Activated naive CD8-positive, alpha-beta T cell treated with anti-CD3 and anti-CD28 coated beads, Interleukin-2, amount 10 ng/mL, durations not matched to agents 7 days and 5 days (primary cell): ENCODE data around the gene SNX11. TPM values are rescaled to one million over a fixed set of nuclear protein-coding genes. Genes with fewer than 3 reads are reported as not detected.

Source experiments
- ATAC-seq: fragments of 150-1000 bp; cut with Tn5 transposase; one replicate; pipeline ENCODE4 v1.10.0; 2021; ENCODE audit warnings: low read depth, moderate library complexity
- POLR2A ChIA-PET: fragments of 350-600 bp; sonication (Branson Sonifier 250); formaldehyde crosslinking; loops from one replicate; lab custom pipeline; 2021; ENCODE audit warnings: antibody characterized with exemption; lab: Charles Lee
- DNase-seq: peaks from one replicate; pipeline ENCODE4 v3.0.0; 2021
- H3K27ac Mint-ChIP-seq: one replicate; pipeline ENCODE4 v1.8.0; 2022; ENCODE audit warnings: mild to moderate bottlenecking, mixed read lengths
- H3K27me3 Mint-ChIP-seq: one replicate; pipeline ENCODE4 v1.8.0; 2022; ENCODE audit warnings: mild to moderate bottlenecking, moderate library complexity, mixed read lengths
- H3K36me3 Mint-ChIP-seq: one replicate; pipeline ENCODE4 v1.8.0; 2021; ENCODE audit warnings: mild to moderate bottlenecking, mixed read lengths
- H3K4me1 Mint-ChIP-seq: one replicate; pipeline ENCODE4 v1.8.0; 2021; ENCODE audit warnings: mixed read lengths
- H3K4me3 Mint-ChIP-seq: one replicate; pipeline ENCODE4 v1.8.0; 2022; ENCODE audit warnings: mild to moderate bottlenecking, moderate library complexity, mixed read lengths
- H3K9me3 Mint-ChIP-seq: one replicate; pipeline ENCODE4 v1.8.0; 2021; ENCODE audit warnings: mixed read lengths
- total RNA-seq, 2 experiments: library from RNA; stranded (reverse); gene quantifications; one replicate each; pipeline ENCODE4 v1.2.3, GENCODE V29; 2021

Gene SNX11
- total RNA-seq, 2 experiments from 2014 or later = 31.3 to 36.8 TPM

DNA sequence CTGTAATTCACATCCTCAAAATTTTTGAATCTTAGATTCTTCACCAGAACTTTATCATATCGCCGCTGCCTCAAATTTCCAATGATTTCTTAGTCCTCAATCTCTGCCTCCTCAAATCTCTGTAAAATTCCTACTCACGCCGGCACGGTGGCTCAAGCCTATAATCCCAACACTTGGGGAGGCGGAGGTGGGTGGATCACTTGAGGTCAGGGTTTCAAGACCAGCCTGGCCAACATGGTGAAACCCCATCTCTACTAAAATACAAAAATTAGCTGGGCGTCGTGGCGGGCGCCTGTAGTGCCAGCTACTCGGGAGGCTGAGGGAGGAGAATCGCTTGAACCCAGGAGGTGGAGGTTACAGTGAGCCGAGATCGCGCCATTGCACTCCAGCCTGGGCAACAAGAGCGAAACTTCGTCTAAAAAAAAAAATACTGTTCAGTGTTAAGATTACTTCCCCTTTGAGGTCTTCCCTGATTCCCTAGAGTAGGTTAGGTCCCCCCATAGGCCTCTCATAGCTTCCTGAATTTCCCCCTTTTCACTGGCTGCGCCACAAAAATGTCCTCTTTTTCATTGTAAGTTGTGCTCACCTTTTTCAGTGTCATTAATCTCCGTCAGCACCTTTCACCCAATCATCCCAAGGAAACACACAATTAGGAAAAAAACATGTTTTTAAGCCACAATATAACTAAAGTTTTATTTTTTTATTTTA is 5.4 kb upstream of the SNX11 start:
- POLR2A ChIA-PET = interaction anchor here (0.6 to 5.9 kb wide), 4 partner anchors 10 to 148 kb away, joined by 3 to 45 read pairs (median 3); no protein-coding TSS in a partner anchor
- ATAC-seq = no peak
- Mint-ChIP-seq H3K4me1 (peaks cover 44% of the 10 kb centered on the region), H3K9me3 (no peaks in the 10 kb centered on the region), H3K27me3 (no peaks in the 10 kb centered on the region), H3K36me3 (peaks cover 13% of the 10 kb centered on the region), H3K27ac (peak overlapping the region; percentile 86), H3K4me3 (peak overlapping the region; percentile 70)
- no peak for DNase-seq

- Mint-ChIP-seq H3K9me3 (no peaks in the 10 kb centered on the region), H3K36me3 (peaks cover 14% of the 10 kb centered on the region), H3K4me3 (peak overlapping the region; percentile 71), H3K27me3 (no peaks in the 10 kb centered on the region), H3K4me1 (peaks cover 43% of the 10 kb centered on the region), H3K27ac (peak overlapping the region; percentile 86)
- no peak for ATAC-seq
- POLR2A ChIA-PET = interaction anchor here (0.6 to 5.9 kb wide), 9 partner anchors 9 to 1242 kb away, joined by 3 to 45 read pairs (median 4); partner anchors contain the start of gene PNPO
- no peak for DNase-seq
Measured at GRCh38 chr17:48102798-48103715, 4.5 kb upstream of the SNX11 start.

GRCh38 chr17:48104440-48104839 is 3.1 kb upstream of the SNX11 start:
- DNase-seq (no peak), ATAC-seq (no peak)
- H3K4me3 Mint-ChIP-seq = peak overlapping the region; percentile 32
- peaks cover 48% of the 10 kb centered on the region for H3K4me1 Mint-ChIP-seq
- POLR2A ChIA-PET = interaction anchor here (5.9 kb wide), 1 partner anchor 8 kb away, joined by 45 read pairs; no protein-coding TSS in a partner anchor
- peaks cover 14% of the 10 kb centered on the region for H3K36me3 Mint-ChIP-seq
- H3K27ac Mint-ChIP-seq = peak overlapping the region; percentile 72
- H3K27me3 Mint-ChIP-seq = no peaks in the 10 kb centered on the region
- H3K9me3 Mint-ChIP-seq = no peaks in the 10 kb centered on the region

DNA sequence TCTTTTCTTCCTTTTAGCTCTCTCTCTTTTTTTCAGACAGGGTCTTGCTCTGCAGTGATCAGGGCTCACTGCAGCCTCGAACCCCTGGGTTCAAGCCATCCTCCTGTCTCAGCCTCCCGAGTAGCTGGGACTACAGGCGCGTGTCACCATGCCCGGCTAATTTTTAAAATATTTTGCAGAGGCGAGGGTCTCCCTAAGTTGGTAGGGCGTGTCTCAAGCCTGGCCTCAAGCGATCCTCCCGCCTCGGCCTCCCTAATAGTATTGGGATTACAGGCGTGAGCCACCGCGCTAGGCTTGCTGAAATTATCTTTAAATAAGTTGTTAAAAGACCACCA is 797 bp upstream of the SNX11 start:
- POLR2A ChIA-PET = interaction anchor here (0.6 to 3.2 kb wide), 4 partner anchors 12 to 86 kb away, joined by 3 to 18 read pairs (median 8); partner anchors contain the start of gene NFE2L1

DNA sequence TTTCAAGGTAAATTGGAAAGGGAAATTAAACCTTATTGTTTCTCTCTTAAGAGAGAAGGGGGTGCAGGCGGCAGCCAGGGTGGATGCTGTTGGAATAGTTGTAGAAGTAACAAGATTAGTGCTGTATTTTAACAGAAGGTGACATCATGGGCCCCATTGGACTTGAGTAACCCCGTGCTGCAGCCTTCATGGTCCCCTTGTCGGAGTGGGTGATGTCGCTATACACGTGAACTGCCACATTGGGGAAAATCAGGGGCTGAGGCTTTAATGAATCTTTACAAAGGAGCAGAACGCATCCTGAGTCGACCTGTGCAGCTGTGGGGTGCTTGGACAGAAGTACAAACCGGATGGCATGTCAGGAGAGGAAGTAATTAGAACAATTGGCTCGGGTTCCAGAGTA is 3.2 kb downstream of the SNX11 start:
- H3K4me1 Mint-ChIP-seq = peaks cover 46% of the 10 kb centered on the region
- peaks cover 20% of the 10 kb centered on the region for H3K36me3 Mint-ChIP-seq
- no peak for DNase-seq
- POLR2A ChIA-PET = interaction anchor here (4.0 kb wide), 1 partner anchor 9 kb away, joined by 45 read pairs; the partner anchor contains the start of gene CBX1
- peak overlapping the region; percentile 50 for H3K4me3 Mint-ChIP-seq
- H3K9me3 Mint-ChIP-seq = no peaks in the 10 kb centered on the region
- peak overlapping the region; percentile 63 for H3K27ac Mint-ChIP-seq
- no peaks in the 10 kb centered on the region for H3K27me3 Mint-ChIP-seq
- no peak for ATAC-seq

More for the DNA sequence above, 797 bp upstream of the SNX11 start:
- peaks cover 21% of the 10 kb centered on the region for H3K36me3 Mint-ChIP-seq
- no peaks in the 10 kb centered on the region for H3K27me3 Mint-ChIP-seq
- H3K4me1 Mint-ChIP-seq = peaks cover 52% of the 10 kb centered on the region
- DNase-seq (no peak), ATAC-seq (no peak)
- no peaks in the 10 kb centered on the region for H3K9me3 Mint-ChIP-seq
- peak overlapping the region; percentile 100 for H3K4me3 Mint-ChIP-seq
- peak overlapping the region; percentile 99 for H3K27ac Mint-ChIP-seq

DNA sequence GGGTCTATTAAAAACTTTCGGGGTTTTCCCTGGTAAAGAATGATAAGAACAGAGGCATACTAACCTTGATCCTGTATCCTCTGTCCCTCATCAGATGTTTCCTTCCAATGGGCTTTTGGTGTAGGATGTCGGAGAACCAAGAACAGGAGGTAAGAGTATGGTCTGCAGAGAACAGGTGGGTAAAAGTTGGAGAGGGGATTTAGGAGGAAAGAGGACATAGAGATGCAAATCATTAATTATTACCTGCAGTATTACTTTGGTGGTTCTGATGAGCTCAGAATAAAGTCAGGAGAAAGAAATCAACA is 4.3 kb downstream of the SNX11 start:
- ATAC-seq (no peak), DNase-seq (no peak)
- POLR2A ChIA-PET = interaction anchor here (0.6 to 4.0 kb wide), 3 partner anchors 10 to 342 kb away, joined by 3 to 45 read pairs (median 8); partner anchors contain the start of genes CBX1 and NFE2L1
- Mint-ChIP-seq H3K27ac (peak overlapping the region; percentile 86), H3K4me3 (peak overlapping the region; percentile 46), H3K9me3 (no peaks in the 10 kb centered on the region), H3K4me1 (peaks cover 44% of the 10 kb centered on the region), H3K36me3 (peaks cover 20% of the 10 kb centered on the region), H3K27me3 (no peaks in the 10 kb centered on the region)

DNA sequence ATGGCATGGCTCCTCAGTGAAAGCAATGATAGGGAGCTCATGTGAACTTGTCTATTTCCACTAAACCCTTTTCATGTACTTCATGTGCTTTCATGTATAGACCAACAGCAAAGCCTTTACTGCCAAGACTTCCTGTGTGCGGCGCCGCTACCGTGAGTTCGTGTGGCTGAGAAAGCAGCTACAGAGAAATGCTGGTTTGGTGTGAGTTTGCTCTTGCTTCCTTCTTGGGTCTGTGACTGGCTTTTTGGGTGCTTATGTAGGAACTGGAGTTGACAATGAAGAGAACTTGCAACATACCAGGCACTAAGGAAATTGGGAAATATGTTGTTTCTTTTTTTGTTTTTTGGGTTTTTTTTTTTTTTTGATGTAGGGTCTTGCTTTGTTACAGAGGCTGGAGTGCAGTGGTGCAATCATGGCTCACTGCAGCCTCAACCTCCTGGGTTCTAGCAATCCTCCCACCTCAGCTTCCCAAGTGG is 5.7 kb downstream of the SNX11 start:
- H3K9me3 Mint-ChIP-seq = no peaks in the 10 kb centered on the region
- peaks cover 40% of the 10 kb centered on the region for H3K4me1 Mint-ChIP-seq
- H3K36me3 Mint-ChIP-seq = peaks cover 18% of the 10 kb centered on the region
- ATAC-seq = peak; percentile 95
- POLR2A ChIA-PET = interaction anchor here (0.6 to 4.0 kb wide), 7 partner anchors 11 to 726 kb away, joined by 3 to 45 read pairs (median 4); partner anchors contain the start of genes CBX1 and NFE2L1
- peak overlapping the region; percentile 44 for H3K4me3 Mint-ChIP-seq
- peak overlapping the region; percentile 86 for H3K27ac Mint-ChIP-seq
- no peaks in the 10 kb centered on the region for H3K27me3 Mint-ChIP-seq
- DNase-seq = peak; percentile 67

DNA sequence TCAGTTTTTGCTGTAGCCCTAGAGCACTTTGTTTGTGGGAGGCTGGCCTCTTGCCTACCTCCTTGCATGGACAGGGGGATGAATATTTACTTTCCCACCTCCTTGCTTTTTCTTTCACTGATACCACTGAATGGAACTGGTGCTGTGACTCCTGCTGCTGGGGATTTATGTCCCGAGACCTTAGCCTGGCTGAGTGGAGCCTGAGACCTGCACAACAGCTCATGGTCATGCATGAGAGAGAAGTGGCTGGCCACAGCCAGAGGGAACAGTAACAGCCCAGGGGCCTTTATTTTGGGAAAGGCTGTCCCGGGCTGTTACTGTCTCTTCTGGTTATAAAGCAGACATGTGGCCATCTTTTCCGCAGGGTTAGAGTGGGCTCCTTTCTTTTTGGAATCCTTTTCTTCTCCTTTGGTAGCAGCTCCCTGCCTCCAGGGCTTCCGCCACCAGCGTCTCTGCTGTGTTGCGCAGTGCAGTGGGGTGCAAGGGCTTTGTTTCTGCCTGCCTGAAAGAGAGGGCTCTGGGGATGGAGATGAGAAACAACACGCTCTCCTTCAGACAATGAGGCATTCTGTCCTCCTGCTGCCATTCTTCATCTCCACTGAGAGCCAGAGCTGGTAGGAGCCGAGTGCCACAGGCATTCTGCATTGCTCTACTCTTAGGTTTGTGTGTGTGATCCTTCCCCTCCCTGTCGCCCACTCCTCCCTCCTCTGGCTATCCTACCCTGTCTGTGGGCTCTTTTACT is 14.5 kb downstream of the SNX11 start:
- POLR2A ChIA-PET = interaction anchor here (0.6 kb wide), 1 partner anchor 72 kb away, joined by 3 read pairs; no protein-coding TSS in a partner anchor
- Mint-ChIP-seq H3K4me3 (no peak overlapping the region), H3K4me1 (no peaks in the 10 kb centered on the region), H3K27me3 (no peaks in the 10 kb centered on the region), H3K9me3 (no peaks in the 10 kb centered on the region), H3K27ac (no peak overlapping the region), H3K36me3 (peaks cover 14% of the 10 kb centered on the region)
- DNase-seq (no peak), ATAC-seq (no peak)

DNA sequence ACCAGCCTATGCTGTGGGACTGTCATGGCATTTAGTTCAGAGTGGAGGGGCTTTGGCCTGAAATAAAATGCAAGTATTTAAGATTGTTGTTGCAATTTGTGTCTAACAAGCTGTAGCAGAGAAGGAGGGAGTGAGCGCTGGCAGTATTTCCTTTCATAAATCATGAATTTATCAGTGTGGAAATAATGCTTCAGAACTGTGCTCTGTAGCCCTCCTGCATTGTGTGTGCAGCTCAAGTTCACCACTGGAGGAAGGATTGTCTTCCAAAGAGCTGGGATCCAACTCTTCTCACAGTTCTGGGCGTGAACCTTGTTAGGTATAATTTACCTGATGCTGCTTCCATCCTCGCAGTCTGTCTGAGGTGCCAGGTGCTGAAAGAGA is 15.1 kb downstream of the SNX11 start:
- no peak for ATAC-seq
- no peaks in the 10 kb centered on the region for H3K9me3 Mint-ChIP-seq
- H3K4me3 Mint-ChIP-seq = no peak overlapping the region
- H3K4me1 Mint-ChIP-seq = no peaks in the 10 kb centered on the region
- POLR2A ChIA-PET = interaction anchor here (0.6 kb wide), 2 partner anchors 18 to 71 kb away, joined by 3 read pairs; no protein-coding TSS in a partner anchor
- H3K27me3 Mint-ChIP-seq = no peaks in the 10 kb centered on the region
- no peak for DNase-seq
- H3K27ac Mint-ChIP-seq = no peak overlapping the region
- H3K36me3 Mint-ChIP-seq = peaks cover 14% of the 10 kb centered on the region

- H3K27ac Mint-ChIP-seq = no peak overlapping the region
- no peaks in the 10 kb centered on the region for H3K4me1 Mint-ChIP-seq
- H3K36me3 Mint-ChIP-seq = peaks cover 14% of the 10 kb centered on the region
- H3K4me3 Mint-ChIP-seq = no peak overlapping the region
- POLR2A ChIA-PET = interaction anchor here (0.5 to 2.1 kb wide), 3 partner anchors 10 to 932 kb away, joined by 3 to 8 read pairs (median 3); no protein-coding TSS in a partner anchor
- H3K9me3 Mint-ChIP-seq = no peaks in the 10 kb centered on the region
- H3K27me3 Mint-ChIP-seq = no peaks in the 10 kb centered on the region
- DNase-seq (no peak), ATAC-seq (no peak)
Measured at GRCh38 chr17:48123111-48123510, 15.5 kb downstream of the SNX11 start.

DNA sequence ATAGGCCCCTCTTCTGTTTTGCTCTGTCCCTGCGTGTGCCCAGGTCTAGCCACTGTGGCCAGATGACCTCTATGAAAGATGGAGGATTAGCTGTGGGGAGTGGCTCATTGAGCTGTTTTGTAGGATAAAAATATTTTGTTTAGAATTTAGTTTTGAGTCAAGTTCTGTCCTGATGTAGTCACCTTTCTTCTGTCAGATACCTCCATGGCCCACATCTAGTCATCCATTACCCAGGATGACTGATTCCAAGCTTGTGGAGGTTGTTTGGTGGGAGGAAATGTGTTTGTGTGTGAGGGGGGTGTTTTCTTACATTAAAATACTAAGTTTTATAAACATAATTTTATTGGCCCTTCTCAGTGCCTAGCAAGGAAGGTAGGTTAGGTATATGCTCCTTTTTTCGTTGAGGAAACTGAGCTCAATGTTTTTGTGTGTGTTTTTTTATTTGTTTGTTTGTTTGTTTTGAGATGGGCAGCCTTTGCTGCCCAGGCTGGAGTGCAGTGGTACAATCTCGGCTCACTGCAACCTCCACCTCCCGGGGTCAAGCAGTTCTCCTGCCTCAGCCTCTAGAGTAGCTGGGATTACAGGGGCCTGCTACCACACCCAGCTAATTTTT is 16.3 kb downstream of the SNX11 start:
- Mint-ChIP-seq H3K9me3 (no peaks in the 10 kb centered on the region), H3K27ac (no peak overlapping the region), H3K4me3 (no peak overlapping the region), H3K4me1 (no peaks in the 10 kb centered on the region), H3K36me3 (peaks cover 11% of the 10 kb centered on the region), H3K27me3 (no peaks in the 10 kb centered on the region)
- no peak for ATAC-seq
- POLR2A ChIA-PET = interaction anchor here (0.5 to 2.1 kb wide), 3 partner anchors 11 to 931 kb away, joined by 3 to 8 read pairs (median 4); no protein-coding TSS in a partner anchor
- no peak for DNase-seq

DNA sequence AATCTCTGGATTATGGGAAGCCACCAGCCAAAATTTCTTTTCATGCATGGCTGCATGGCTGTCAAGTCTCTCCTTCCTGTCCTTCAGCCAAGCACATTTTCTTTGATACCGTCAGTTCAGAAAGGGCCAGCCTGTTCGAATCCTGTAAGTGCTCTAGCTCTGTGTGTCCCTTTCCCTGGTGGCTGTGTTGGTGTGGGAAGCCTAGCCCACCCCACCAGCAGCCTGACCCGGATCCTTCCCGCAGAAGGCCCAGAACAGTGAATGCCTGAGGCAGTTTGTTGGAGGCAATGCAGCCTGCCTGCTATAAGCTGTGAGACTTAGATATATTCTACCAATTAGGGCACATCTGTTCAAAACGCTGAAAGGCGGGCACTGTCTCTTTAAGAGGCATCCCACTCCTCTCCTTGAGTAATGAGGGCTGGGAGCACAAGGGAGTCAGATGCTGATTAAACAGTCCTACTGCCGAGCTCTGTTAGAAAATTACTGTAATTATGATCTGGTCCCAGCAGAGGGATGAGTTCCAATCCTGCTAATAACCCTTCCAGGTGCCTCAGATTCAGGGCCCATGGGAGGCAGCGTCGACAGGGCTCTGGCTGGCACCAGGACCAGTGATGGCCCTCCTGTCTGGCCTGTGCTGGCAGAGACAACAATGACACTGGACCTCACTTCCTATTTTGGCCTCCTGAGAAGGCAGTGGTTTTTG is 18.4 kb downstream of the SNX11 start:
- Mint-ChIP-seq H3K27ac (no peak overlapping the region), H3K9me3 (no peaks in the 10 kb centered on the region)

More for the DNA sequence above, 18.4 kb downstream of the SNX11 start:
- Mint-ChIP-seq H3K36me3 (peaks cover 10% of the 10 kb centered on the region), H3K4me3 (no peak overlapping the region), H3K27me3 (no peaks in the 10 kb centered on the region), H3K4me1 (no peaks in the 10 kb centered on the region)
- DNase-seq (no peak), ATAC-seq (no peak)
- POLR2A ChIA-PET = no interaction called here
